Neural cell (in vitro differentiated cells): ENCODE data around the gene LRRC9.

Experiments used
- EP300 ChIP-seq: fragments of 450-650 bp; conservative IDR thresholded peaks from 2 replicates; pipeline ENCODE4 v1.6.1; 2014; ENCODE audit warnings: antibody characterized with exemption, mild to moderate bottlenecking, moderate library complexity; ENCODE audit not compliant: poor library complexity, severe bottlenecking
- EZH2 ChIP-seq: fragments of 200-600, 300-800 bp; shearing (Covaris generic), sonication (generic); IDR thresholded peaks from 2 replicates; pipeline ENCODE4 v1.6.1; 2014; ENCODE audit warnings: antibody characterized with exemption, low read length, borderline replicate concordance, mild to moderate bottlenecking; ENCODE audit not compliant: insufficient read depth, poor library complexity, severe bottlenecking
- POLR2AphosphoS5 ChIP-seq: IDR thresholded peaks from 2 replicates; pipeline ENCODE4 v1.6.1; 2012
- TF ChIP-seq, protein P1 (sequence below): fragments of 450-650 bp; IDR thresholded peaks from 2 replicates; pipeline ENCODE4 v1.5.1; 2014; ENCODE audit warnings: antibody characterized with exemption, mild to moderate bottlenecking, moderate library complexity; ENCODE audit not compliant: poor library complexity, severe bottlenecking

DNA sequence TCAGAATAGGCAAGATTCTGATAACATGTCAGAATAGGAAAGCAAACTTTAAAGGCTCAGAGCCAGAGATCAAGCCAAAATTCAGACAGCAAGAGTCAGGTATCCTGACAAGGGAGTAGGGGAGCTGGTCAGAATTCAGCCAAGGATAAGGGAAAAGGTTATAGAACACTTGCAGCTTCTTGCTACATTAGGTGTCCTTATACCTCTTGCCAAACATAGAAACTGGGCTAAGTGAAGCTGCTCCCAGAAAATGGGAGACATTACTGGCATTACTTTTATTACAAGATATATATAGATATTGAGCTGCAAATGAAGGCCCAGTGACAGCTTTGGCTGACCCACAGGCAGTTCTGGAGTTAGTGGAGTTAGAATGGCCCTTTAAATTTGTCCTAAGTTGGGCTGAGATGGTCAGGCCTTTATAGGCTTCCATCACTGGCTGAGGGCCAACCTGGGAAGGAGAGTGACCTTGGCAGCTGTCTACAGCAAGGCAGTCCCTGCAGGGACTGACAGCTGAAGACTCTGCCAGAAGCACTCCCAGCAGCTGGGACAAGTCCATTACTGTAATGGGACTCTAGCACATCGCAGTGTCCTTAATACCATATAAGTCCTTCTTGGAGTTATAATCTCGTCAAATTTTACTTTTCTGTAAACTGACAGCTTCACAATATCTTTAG, 83.0 kb downstream of the LRRC9 start:
- TF ChIP-seq, protein P1, sequence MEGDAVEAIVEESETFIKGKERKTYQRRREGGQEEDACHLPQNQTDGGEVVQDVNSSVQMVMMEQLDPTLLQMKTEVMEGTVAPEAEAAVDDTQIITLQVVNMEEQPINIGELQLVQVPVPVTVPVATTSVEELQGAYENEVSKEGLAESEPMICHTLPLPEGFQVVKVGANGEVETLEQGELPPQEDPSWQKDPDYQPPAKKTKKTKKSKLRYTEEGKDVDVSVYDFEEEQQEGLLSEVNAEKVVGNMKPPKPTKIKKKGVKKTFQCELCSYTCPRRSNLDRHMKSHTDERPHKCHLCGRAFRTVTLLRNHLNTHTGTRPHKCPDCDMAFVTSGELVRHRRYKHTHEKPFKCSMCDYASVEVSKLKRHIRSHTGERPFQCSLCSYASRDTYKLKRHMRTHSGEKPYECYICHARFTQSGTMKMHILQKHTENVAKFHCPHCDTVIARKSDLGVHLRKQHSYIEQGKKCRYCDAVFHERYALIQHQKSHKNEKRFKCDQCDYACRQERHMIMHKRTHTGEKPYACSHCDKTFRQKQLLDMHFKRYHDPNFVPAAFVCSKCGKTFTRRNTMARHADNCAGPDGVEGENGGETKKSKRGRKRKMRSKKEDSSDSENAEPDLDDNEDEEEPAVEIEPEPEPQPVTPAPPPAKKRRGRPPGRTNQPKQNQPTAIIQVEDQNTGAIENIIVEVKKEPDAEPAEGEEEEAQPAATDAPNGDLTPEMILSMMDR, result no peak
- TF ChIP-seq POLR2AphosphoS5, result no peak
- TF ChIP-seq EP300, result no peak
- no peak for TF ChIP-seq EZH2
